ENCODE results near the gene MUC20.

The MUC20 gene

GRCh38 chr3:195755391-195755790, 34.6 kb downstream of the MUC20 start:
- DNase-seq (ENCODE audit: low read depth), result no peak

GRCh38 chr3:195755791-195756676, 35.3 kb downstream of the MUC20 start:
- no peak for DNase-seq (ENCODE audit: low read depth)

- no peak for DNase-seq (ENCODE audit: low read depth)
These were observed 36.6 kb downstream of the MUC20 start for GRCh38 chr3:195757438-195757770.

- DNase-seq (ENCODE audit: low read depth), result no peak
These were observed 37.0 kb downstream of the MUC20 start for GRCh38 chr3:195757827-195758226.

- DNase-seq (ENCODE audit: low read depth), result no peak
These were observed 38.1 kb downstream of the MUC20 start for GRCh38 chr3:195758721-195759353.

GRCh38 chr3:195760345-195761122, 39.8 kb downstream of the MUC20 start:
- no peak for DNase-seq (ENCODE audit: low read depth)

GRCh38 chr3:195761123-195761566, 40.4 kb downstream of the MUC20 start:
- no peak for DNase-seq (ENCODE audit: low read depth)

- no peak for DNase-seq (ENCODE audit: low read depth)
These were observed 40.9 kb downstream of the MUC20 start for GRCh38 chr3:195761567-195762248.

- no peak for DNase-seq (ENCODE audit: low read depth)
These were observed 41.4 kb downstream of the MUC20 start for GRCh38 chr3:195762249-195762585.

GRCh38 chr3:195762611-195763010, 41.8 kb downstream of the MUC20 start:
- no peak for DNase-seq (ENCODE audit: low read depth)

- no peak for DNase-seq (ENCODE audit: low read depth)
These were observed 42.5 kb downstream of the MUC20 start for GRCh38 chr3:195763076-195763830.

- DNase-seq (ENCODE audit: low read depth), result no peak
These were observed 43.4 kb downstream of the MUC20 start for GRCh38 chr3:195763843-195764825.

- no peak for DNase-seq (ENCODE audit: low read depth)
These were observed 44.4 kb downstream of the MUC20 start for GRCh38 chr3:195764961-195765706.

GRCh38 chr3:195766671-195767070, 45.9 kb downstream of the MUC20 start:
- no peak for DNase-seq (ENCODE audit: low read depth)

GRCh38 chr3:195767792-195768191, 47.0 kb downstream of the MUC20 start:
- DNase-seq (ENCODE audit: low read depth), result no peak

GRCh38 chr3:195768414-195768813, 47.6 kb downstream of the MUC20 start:
- DNase-seq (ENCODE audit: low read depth), result no peak

GRCh38 chr3:195768831-195769303, 48.1 kb downstream of the MUC20 start:
- DNase-seq (ENCODE audit: low read depth), result no peak

GRCh38 chr3:195769551-195769950, 48.8 kb downstream of the MUC20 start:
- DNase-seq (ENCODE audit: low read depth), result no peak

GRCh38 chr3:195770081-195770840, 49.5 kb downstream of the MUC20 start:
- no peak for DNase-seq (ENCODE audit: low read depth)

Data from fibroblast of the conjunctiva (primary cell).